CD14-positive monocyte (primary cell): ENCODE results near the gene SIRPA. TPM values are rescaled to one million over a fixed set of nuclear protein-coding genes. Genes with fewer than 3 reads are reported as not detected.

Experiments
- DNase-seq, 3 donors: peaks; one replicate each; pipeline ENCODE4 v3.0.0-alpha.2; 2011 to 2022
- H2AFZ ChIP-seq: 2 replicates; pipeline ENCODE4 v1.6.0; 2012; ENCODE audit warnings: mild to moderate bottlenecking, low read depth, low read length, inconsistent platforms; ENCODE audit not compliant: insufficient read depth, poor library complexity, severe bottlenecking
- H3K27ac ChIP-seq, 2 donors: 1 replicate in 1 of 2; 2 replicates in 1 of 2; pipeline ENCODE4 v1.5.1; 2012 to 2013; ENCODE audit warnings: low read length in 2 of 2, control low read depth in 1 of 2, inconsistent platforms in 1 of 2, low read depth in 1 of 2, mild to moderate bottlenecking in 1 of 2
- H3K27me3 ChIP-seq, 2 donors: one replicate each; pipeline versions ENCODE4 v1.6.0 to v1.6.1; 2011 to 2013; ENCODE audit warnings: low read length in 2 of 2; ENCODE audit not compliant: control insufficient read depth in 2 of 2, insufficient read depth in 2 of 2
- H3K36me3 ChIP-seq, 2 donors: replicated peaks in 1 of 2; 1 replicate in 1 of 2; 2 replicates in 1 of 2; pipeline versions ENCODE4 v1.5.1 to v1.6.1; 2012 to 2013; ENCODE audit warnings: low read length in 2 of 2, control low read depth in 1 of 2, inconsistent platforms in 1 of 2, mild to moderate bottlenecking in 1 of 2; ENCODE audit not compliant: insufficient read depth in 2 of 2, control insufficient read depth in 1 of 2
- H3K4me1 ChIP-seq, 2 donors: 1 replicate in 1 of 2; 2 replicates in 1 of 2; pipeline versions ENCODE4 v1.5.1 to v1.6.1; 2012 to 2013; ENCODE audit warnings: low read length in 2 of 2, control low read depth in 1 of 2, inconsistent platforms in 1 of 2, mild to moderate bottlenecking in 1 of 2, moderate library complexity in 1 of 2; ENCODE audit not compliant: insufficient read depth in 2 of 2, control insufficient read depth in 1 of 2
- H3K4me2 ChIP-seq: replicated peaks from 2 replicates; pipeline ENCODE3; 2012; ENCODE audit warnings: low read length, moderate library complexity, mild to moderate bottlenecking; ENCODE audit not compliant: poor library complexity, severe bottlenecking; ENCODE audit errors: extremely low read depth
- H3K4me3 ChIP-seq, 3 experiments: fragments of 200-600 bp in 1 of 3; sonication (generic) in 1 of 3; replicated peaks in 1 of 3; 1 replicate in 2 of 3; 2 replicates in 1 of 3; pipeline ENCODE4 v1.5.1; 2011 to 2013; ENCODE audit warnings: low read length in 3 of 3, mild to moderate bottlenecking in 3 of 3, control low read depth in 2 of 3, low read depth in 2 of 3, inconsistent platforms in 1 of 3, moderate library complexity in 1 of 3
- H3K79me2 ChIP-seq: 2 replicates; pipeline ENCODE4 v1.6.0; 2012; ENCODE audit warnings: mild to moderate bottlenecking, control low read depth, inconsistent platforms, low read length, moderate library complexity; ENCODE audit not compliant: insufficient read depth
- H3K9ac ChIP-seq: 2 replicates; pipeline ENCODE4 v1.6.0; 2017; ENCODE audit warnings: low read length, mild to moderate bottlenecking; ENCODE audit not compliant: insufficient read depth, poor library complexity, severe bottlenecking
- H3K9me3 ChIP-seq, 2 donors: replicated peaks in 1 of 2; 1 replicate in 1 of 2; 2 replicates in 1 of 2; pipeline versions ENCODE4 v1.5.1 to v1.6.1; 2012 to 2013; ENCODE audit warnings: low read length in 2 of 2, control low read depth in 1 of 2; ENCODE audit not compliant: control insufficient read depth in 1 of 2, insufficient read depth in 1 of 2
- H4K20me1 ChIP-seq: 2 replicates; pipeline ENCODE4 v1.6.0; 2012; ENCODE audit warnings: mild to moderate bottlenecking, low read length, control low read depth, moderate library complexity; ENCODE audit not compliant: insufficient read depth
- H3K27ac Mint-ChIP-seq, 7 donors: one replicate each; pipeline ENCODE4 v1.8.0; 2020; ENCODE audit warnings: mild to moderate bottlenecking in 7 of 7, mixed read lengths in 7 of 7, moderate library complexity in 6 of 7, inconsistent platforms in 2 of 7
- H3K27me3 Mint-ChIP-seq, 3 donors: one replicate each; pipeline ENCODE4 v1.8.0; 2021 to 2022; ENCODE audit warnings: low read depth in 3 of 3, mild to moderate bottlenecking in 3 of 3, mixed read lengths in 3 of 3, moderate library complexity in 3 of 3, inconsistent platforms in 1 of 3
- H3K36me3 Mint-ChIP-seq, 2 donors: one replicate each; pipeline ENCODE4 v1.8.0; 2020; ENCODE audit warnings: mixed read lengths in 2 of 2, inconsistent platforms in 1 of 2, mild to moderate bottlenecking in 1 of 2
- H3K4me1 Mint-ChIP-seq: one replicate; pipeline ENCODE4 v1.8.0; 2020; ENCODE audit warnings: mild to moderate bottlenecking, mixed read lengths
- H3K4me3 Mint-ChIP-seq, 2 donors: one replicate each; pipeline ENCODE4 v1.8.0; 2020; ENCODE audit warnings: mild to moderate bottlenecking in 2 of 2, mixed read lengths in 2 of 2, moderate library complexity in 1 of 2
- H3K9me3 Mint-ChIP-seq, 7 donors: one replicate each; pipeline ENCODE4 v1.8.0; 2020 to 2022; ENCODE audit warnings: mixed read lengths in 7 of 7, mild to moderate bottlenecking in 6 of 7, moderate library complexity in 6 of 7, inconsistent platforms in 2 of 7
- CTCF ChIP-seq: fragments of 200-600 bp; IDR thresholded peaks from one replicate; pipeline ENCODE4 v1.8.0; 2022; ENCODE audit warnings: antibody characterized with exemption, mild to moderate bottlenecking
- WGBS: methylation state at CpG from one replicate; pipeline ENCODE4 v1.1.5; 2013; ENCODE audit warnings: missing lambda C conversion rate; ENCODE audit not compliant: insufficient coverage; 5-methylcytosine and 5-hydroxymethylcytosine counted together
- intact Hi-C, 2 donors: fragments of 100-400 bp; cut with micrococcal nuclease; formaldehyde crosslinking; loops; one replicate each; pipeline versions ENCODE4 v1.15.0 to v1.15.1; 2023
- polyA plus RNA-seq, 3 donors: library from polyadenylated mRNA; depleted of rRNA in 1 of 3; unstranded in 2 of 3; stranded (reverse) in 1 of 3; fragments of 300-500 nt in 2 of 3; fragments of >200 nt in 1 of 3; fragmentation: Illumina TruSeq in 2 of 3; gene quantifications; 1 replicate in 2 of 3; 2 replicates in 1 of 3; pipeline ENCODE4 v1.2.3, GENCODE V29; 2012 to 2021

The SIRPA gene
- polyA plus RNA-seq, 3 donors, result 28.4 to 126 (median 58.3) TPM

- H3K9ac ChIP-seq, result no peak overlapping the region
- H3K4me3 ChIP-seq, result no peak overlapping the region
- Mint-ChIP-seq H3K9me3 (no peaks in the 10 kb centered on the region), H3K4me1 (peaks cover 55% of the 10 kb centered on the region), H3K4me3 (no peak overlapping the region), H3K27ac (peak overlapping the region in 4 of 7 donors; percentile 48 to 66 (median 54)), H3K36me3 (peaks cover 93 to 99% of the 10 kb centered on the region in 2 donors), H3K27me3 (peaks cover under 1 to 6% (median 1%) of the 10 kb centered on the region in 3 donors)
- H2AFZ ChIP-seq, result no peak overlapping the region
- H3K36me3 ChIP-seq, result peaks cover 82 to 95% of the 10 kb centered on the region in 2 donors
- intact Hi-C loops, result loop anchor here in 1 of 2 donors (5.0 kb wide), 1 partner anchor 35 kb away; no protein-coding TSS in a partner anchor
- H3K27ac ChIP-seq, result peak overlapping the region in 1 of 2 donors; percentile 59
- no peak for DNase-seq
- peaks cover 99% of the 10 kb centered on the region for H4K20me1 ChIP-seq
- H3K4me2 ChIP-seq, result no peak overlapping the region
- no peaks in the 10 kb centered on the region for H3K9me3 ChIP-seq
- peaks cover 30 to 42% of the 10 kb centered on the region in 2 donors for H3K4me1 ChIP-seq
- no peaks in the 10 kb centered on the region for H3K27me3 ChIP-seq
- WGBS, result 84% methylated on average over 2 of the region's 5 CpGs
- TF ChIP-seq CTCF, result no peak
- peaks cover 12% of the 10 kb centered on the region for H3K79me2 ChIP-seq
These were observed 36.6 kb downstream of the SIRPA start for GRCh38 chr20:1931830-1932229.

GRCh38 chr20:1932971-1933370, 37.8 kb downstream of the SIRPA start:
- H3K27me3 Mint-ChIP-seq, result peaks cover 1 to 6% (median 1%) of the 10 kb centered on the region in 3 donors
- WGBS, result 100% methylated on average over 1 of the region's 2 CpGs

More at GRCh38 chr20:1932971-1933370, 37.8 kb downstream of the SIRPA start:
- Histone ChIP-seq H3K4me2 (no peak overlapping the region), H2AFZ (no peak overlapping the region), H3K4me3 (no peak overlapping the region), H3K27me3 (no peaks in the 10 kb centered on the region), H3K4me1 (peaks cover 27 to 45% of the 10 kb centered on the region in 2 donors), H3K9me3 (no peaks in the 10 kb centered on the region), H3K27ac (peak overlapping the region in 1 of 2 donors; percentile 59), H4K20me1 (peaks cover 89% of the 10 kb centered on the region), H3K79me2 (peaks cover 10% of the 10 kb centered on the region), H3K9ac (no peak overlapping the region), H3K36me3 (peaks cover 79 to 95% of the 10 kb centered on the region in 2 donors)
- peaks cover 93 to 99% of the 10 kb centered on the region in 2 donors for H3K36me3 Mint-ChIP-seq
- TF ChIP-seq CTCF, result no peak
- intact Hi-C loops, result loop anchor here in 1 of 2 donors (5.0 kb wide), 1 partner anchor 34 kb away; no protein-coding TSS in a partner anchor
- peaks cover 62% of the 10 kb centered on the region for H3K4me1 Mint-ChIP-seq
- no peak for DNase-seq
- H3K4me3 Mint-ChIP-seq, result no peak overlapping the region
- H3K9me3 Mint-ChIP-seq, result no peaks in the 10 kb centered on the region
- H3K27ac Mint-ChIP-seq, result peak overlapping the region in 5 of 7 donors; percentile 55 to 88 (median 67)
